ELR (cell line): Measurements from ENCODE around the gene KCND3.

Experiments used
- DNase-seq: peaks from one replicate; pipeline ENCODE4 v3.0.0-alpha.2; 2015; ENCODE audit warnings: low read depth

The KCND3 gene

DNA sequence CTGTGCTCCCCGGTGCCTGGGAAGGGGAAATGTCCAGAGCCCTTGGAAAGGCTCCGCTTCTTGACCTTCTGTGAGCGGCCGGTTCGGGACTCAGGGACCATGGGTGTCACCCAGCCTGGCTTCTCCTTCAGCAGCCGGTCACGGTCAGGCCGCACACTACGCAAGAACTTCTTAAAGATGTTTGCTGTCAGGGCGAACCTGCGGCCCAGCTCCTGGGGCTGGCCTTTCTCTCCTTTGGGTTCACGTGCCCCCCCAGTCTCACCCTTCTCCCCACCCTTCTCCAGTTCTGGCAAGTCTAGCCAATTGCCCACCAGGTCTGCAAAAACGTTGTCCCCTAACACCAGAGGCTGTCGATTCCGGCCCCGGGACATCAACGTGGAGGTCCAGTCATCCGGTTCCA lies 262.4 kb downstream of the KCND3 start:
- DNase-seq, result no peak

DNA sequence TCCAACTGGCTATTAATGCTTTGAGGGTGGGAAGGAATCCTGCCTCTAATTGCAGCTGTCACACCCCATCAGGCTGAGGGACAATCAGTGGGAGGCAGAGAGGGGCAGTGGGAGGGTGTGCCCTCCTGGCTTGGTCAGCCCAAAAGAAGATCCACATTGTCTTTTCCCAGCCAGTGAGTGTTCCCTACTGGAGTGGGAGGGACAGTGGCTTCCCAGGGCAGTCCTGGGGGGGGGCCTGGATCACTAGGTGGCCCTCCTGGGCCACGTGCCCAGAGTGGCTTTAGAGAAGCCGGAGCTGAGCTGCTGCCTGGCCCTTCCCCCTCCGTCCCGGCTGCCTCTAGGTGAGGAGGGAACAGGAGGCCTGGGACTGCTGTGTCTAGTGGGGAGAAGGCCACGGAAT lies 264.3 kb downstream of the KCND3 start:
- DNase-seq, result no peak

DNA sequence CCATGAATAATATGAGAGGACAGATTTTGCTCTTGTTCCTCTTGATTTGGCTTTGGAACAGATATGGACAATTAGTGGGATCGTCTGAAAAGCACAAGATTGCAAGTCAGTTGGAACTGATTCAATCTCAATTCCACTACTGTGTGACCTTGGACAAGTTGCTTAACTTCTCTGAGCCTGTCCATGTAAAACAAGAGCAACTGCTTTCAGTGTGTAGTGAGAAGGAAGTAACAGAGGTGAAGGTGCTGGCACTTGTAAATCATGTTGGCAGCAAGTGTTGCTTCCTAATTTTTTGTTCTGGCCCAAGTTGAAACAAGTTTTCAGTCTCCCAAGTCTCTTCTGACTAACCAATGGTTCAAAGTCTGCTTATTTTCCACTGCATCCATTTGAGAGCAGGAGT lies 265.6 kb downstream of the KCND3 start:
- DNase-seq, result no peak

DNA sequence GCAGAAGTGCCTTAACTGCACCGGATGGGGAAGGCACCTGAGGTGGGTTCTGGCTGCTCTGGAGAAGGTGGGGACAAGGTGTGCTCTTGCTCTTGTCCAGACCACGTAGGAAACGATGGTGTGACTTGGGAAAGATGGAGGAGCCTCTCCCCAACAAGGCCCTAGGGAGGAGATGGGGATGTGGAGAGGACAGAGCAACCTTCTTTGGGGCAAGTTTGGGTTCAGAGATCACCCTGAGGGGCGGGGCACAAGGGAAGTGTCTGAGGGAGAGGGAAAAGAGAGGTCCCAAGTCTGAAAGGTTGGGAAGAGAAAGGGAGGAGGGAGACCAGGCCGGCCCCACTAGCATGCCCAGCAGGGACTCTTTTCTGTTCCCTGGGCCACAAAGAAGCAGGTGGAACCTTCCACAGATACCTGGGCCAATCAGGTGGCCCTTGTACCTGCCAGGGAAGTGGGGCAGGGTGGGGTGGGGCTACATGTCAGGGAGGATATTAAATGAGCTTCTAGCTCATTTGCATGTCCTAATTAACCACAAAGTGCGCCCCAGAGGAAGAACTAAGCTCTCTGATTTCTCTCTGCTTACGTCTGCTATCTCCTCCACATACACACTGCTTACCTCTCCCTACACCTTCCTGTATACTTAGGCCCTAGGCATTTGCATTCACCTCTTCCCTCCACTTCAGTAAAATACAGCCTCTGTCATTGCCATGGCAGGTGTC lies 266.2 kb downstream of the KCND3 start:
- DNase-seq, result no peak

DNA sequence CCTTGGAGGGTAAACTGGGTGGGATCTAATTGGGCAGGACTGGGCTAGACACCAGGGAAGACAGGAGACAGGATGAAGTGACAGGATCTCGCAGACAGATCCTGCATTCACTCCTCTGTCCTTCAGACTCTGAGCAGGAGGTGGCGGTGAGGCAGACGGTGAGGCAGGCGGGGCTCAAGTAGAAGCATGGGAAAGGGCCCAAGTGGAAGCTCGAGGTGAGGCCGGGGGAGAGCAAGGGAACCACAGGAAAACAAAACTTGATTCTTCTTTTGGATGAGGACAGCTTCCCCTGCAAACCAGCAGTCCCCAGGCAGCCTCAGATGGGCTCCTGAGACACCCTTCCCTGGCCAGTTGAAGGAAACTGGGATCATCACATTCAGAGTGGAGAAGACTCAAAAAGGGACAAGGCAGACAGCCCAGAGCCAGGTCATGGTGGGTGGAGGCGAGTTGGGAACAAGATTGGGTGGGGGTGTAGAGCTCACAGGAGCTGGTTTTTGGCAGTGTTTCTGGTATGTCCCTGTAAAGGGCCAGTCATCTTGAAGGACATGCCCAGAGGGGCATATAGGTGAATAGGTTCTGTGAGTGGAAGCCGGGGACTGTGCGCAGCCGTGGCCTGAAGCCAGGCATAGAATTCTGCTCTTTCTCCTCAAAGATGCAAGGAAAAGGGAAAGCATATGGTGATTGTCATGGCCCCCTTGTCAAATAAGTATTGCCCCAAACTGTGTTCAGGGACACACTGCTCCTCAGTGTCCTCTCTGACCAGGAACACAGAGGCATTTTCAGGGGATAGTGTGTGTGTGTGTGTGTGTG lies 268.3 kb downstream of the KCND3 start:
- DNase-seq, result no peak
